MV-4-11 (cell line): Measurements from ENCODE around the gene SUGCT.
"Not testable (repeated sequence)": the region's sequence is repeated elsewhere in the genome, so short reads cannot be mapped to it uniquely, and the experiment has no call there.

Experiments used
- DNase-seq: peaks from one replicate; lab custom pipeline; 2025; lab: John Stamatoyannopoulos, UW

The SUGCT gene

GRCh38 chr7:40622941-40623501, 488.2 kb downstream of the SUGCT start:
- DNase-seq: no peak

GRCh38 chr7:40623863-40624262, 489.1 kb downstream of the SUGCT start:
- peak; percentile 13 for DNase-seq

- DNase-seq: not testable (repeated sequence)
Measured at GRCh38 chr7:40627361-40627760, 492.6 kb downstream of the SUGCT start.

GRCh38 chr7:40629891-40630290, 495.1 kb downstream of the SUGCT start:
- peak; percentile 14 for DNase-seq

GRCh38 chr7:40634118-40634517, 499.3 kb downstream of the SUGCT start:
- DNase-seq: no peak

- DNase-seq: no peak
Measured at GRCh38 chr7:40638545-40639320, 503.9 kb downstream of the SUGCT start.

- DNase-seq: no peak
Measured at GRCh38 chr7:40640566-40640965, 505.8 kb downstream of the SUGCT start.

- DNase-seq: no peak
Measured at GRCh38 chr7:40641701-40642100, 506.9 kb downstream of the SUGCT start.

GRCh38 chr7:40643664-40644063, 508.9 kb downstream of the SUGCT start:
- no peak for DNase-seq

- no peak for DNase-seq
Measured at GRCh38 chr7:40644454-40645188, 509.8 kb downstream of the SUGCT start.

- no peak for DNase-seq
Measured at GRCh38 chr7:40645197-40645596, 510.4 kb downstream of the SUGCT start.

- DNase-seq: no peak
Measured at GRCh38 chr7:40646717-40647116, 511.9 kb downstream of the SUGCT start.

- no peak for DNase-seq
Measured at GRCh38 chr7:40647719-40648118, 512.9 kb downstream of the SUGCT start.

- DNase-seq: no peak
Measured at GRCh38 chr7:40649247-40649646, 514.4 kb downstream of the SUGCT start.

GRCh38 chr7:40650903-40651302, 516.1 kb downstream of the SUGCT start:
- not testable (repeated sequence) for DNase-seq

- DNase-seq: no peak
Measured at GRCh38 chr7:40654171-40654570, 519.4 kb downstream of the SUGCT start.

- no peak for DNase-seq
Measured at GRCh38 chr7:40655426-40655825, 520.6 kb downstream of the SUGCT start.

GRCh38 chr7:40656349-40656748, 521.5 kb downstream of the SUGCT start:
- no peak for DNase-seq

GRCh38 chr7:40658729-40659128, 523.9 kb downstream of the SUGCT start:
- DNase-seq: no peak

- DNase-seq: no peak
Measured at GRCh38 chr7:40659231-40659630, 524.4 kb downstream of the SUGCT start.

GRCh38 chr7:40673285-40673684, 538.5 kb downstream of the SUGCT start:
- DNase-seq: peak; percentile 73

- DNase-seq: no peak
Measured at GRCh38 chr7:40674316-40674715, 539.5 kb downstream of the SUGCT start.

- DNase-seq: no peak
Measured at GRCh38 chr7:40675741-40676140, 540.9 kb downstream of the SUGCT start.
